ENCODE measurements around the gene COX4I1.
A peak's percentile ranks its signal among the peaks of the same experiment; 100 is the strongest.

The COX4I1 gene

GRCh38 chr16:85799497-85800320 is at the start of gene COX4I1, which contains the start of gene EMC8:
TSS of gene COX4I1 (plus strand) at chr16:85799695. CDS start at chr16:85801206, 1,511 bp downstream.
TSS of gene EMC8 (minus strand) at chr16:85799544. CDS start at chr16:85799295, 249 bp downstream.
- peak; percentile 97 for DNase-seq

GRCh38 chr16:85749771-85750145 is 49.7 kb upstream of the COX4I1 start:
- DNase-seq = no peak

- DNase-seq = peak; percentile 71
Measured at GRCh38 chr16:85750146-85750826, 49.2 kb upstream of the COX4I1 start.

GRCh38 chr16:85750827-85751697 is 48.4 kb upstream of the COX4I1 start, which contains the start of gene C16orf74:
TSS of gene C16orf74 (minus strand) at chr16:85751096. CDS start at chr16:85735217, 15,879 bp downstream.
- DNase-seq = peak; percentile 69

- no peak for DNase-seq
Measured at GRCh38 chr16:85751698-85752501, 47.6 kb upstream of the COX4I1 start.

- DNase-seq = no peak
Measured at GRCh38 chr16:85752511-85753420, 46.7 kb upstream of the COX4I1 start.

GRCh38 chr16:85753559-85753958 is 45.9 kb upstream of the COX4I1 start:
- no peak for DNase-seq

GRCh38 chr16:85753976-85754375 is 45.5 kb upstream of the COX4I1 start:
- no peak for DNase-seq

- no peak for DNase-seq
Measured at GRCh38 chr16:85754413-85754812, 45.1 kb upstream of the COX4I1 start.

GRCh38 chr16:85755929-85756768 is 43.3 kb upstream of the COX4I1 start:
- no peak for DNase-seq

- no peak for DNase-seq
Measured at GRCh38 chr16:85757341-85757822, 42.1 kb upstream of the COX4I1 start.

GRCh38 chr16:85759136-85759535 is 40.4 kb upstream of the COX4I1 start:
- DNase-seq = peak; percentile 85

- DNase-seq = peak; percentile 76
Measured at GRCh38 chr16:85759631-85760419, 39.7 kb upstream of the COX4I1 start.

GRCh38 chr16:85761861-85762260 is 37.6 kb upstream of the COX4I1 start:
- DNase-seq = peak; percentile 64

- no peak for DNase-seq
Measured at GRCh38 chr16:85762970-85763369, 36.5 kb upstream of the COX4I1 start.

- no peak for DNase-seq
Measured at GRCh38 chr16:85763616-85764015, 35.9 kb upstream of the COX4I1 start.

- no peak for DNase-seq
Measured at GRCh38 chr16:85765211-85765610, 34.3 kb upstream of the COX4I1 start.

GRCh38 chr16:85765767-85766166 is 33.7 kb upstream of the COX4I1 start:
- no peak for DNase-seq

- no peak for DNase-seq
Measured at GRCh38 chr16:85767531-85767930, 32.0 kb upstream of the COX4I1 start.
